ENCODE data around the gene RYR2. TPM values are rescaled to one million over a fixed set of nuclear protein-coding genes. Genes with fewer than 3 reads are reported as not detected.
A peak's percentile ranks its signal among the peaks of the same experiment; 100 is the strongest.

The RYR2 gene
- total and polyA plus RNA-seq, 2 experiments from 2014 or later = 0.50 to 0.95 TPM

- Histone ChIP-seq H4K20me1 (ENCODE audit: insufficient read depth, poor library complexity, severe bottlenecking) (no peaks in the 10 kb centered on the region), H3K9me2 (replicated peaks; ENCODE audit: insufficient read depth) (no peaks in the 10 kb centered on the region), H3K79me2 (no peaks in the 10 kb centered on the region), H3K4me2 (no peak overlapping the region), H3K27ac (no peak overlapping the region), H3K4me3 (no peak overlapping the region), H2AFZ (no peak overlapping the region), H3K9me3 (ENCODE audit: low read depth) (no peaks in the 10 kb centered on the region), H3K27me3 (no peaks in the 10 kb centered on the region), H3K4me1 (ENCODE audit: insufficient read depth) (no peaks in the 10 kb centered on the region), H3K36me3 (replicated peaks; ENCODE audit: insufficient read depth, low read depth) (no peaks in the 10 kb centered on the region)
- no peak for DNase-seq (ENCODE audit: low spot score)
- WGBS (ENCODE audit: low lambda C conversion rate, missing lambda C conversion rate) = 75% methylated on average over 5 of the region's 5 CpGs
- TF ChIP-seq, protein P1, sequence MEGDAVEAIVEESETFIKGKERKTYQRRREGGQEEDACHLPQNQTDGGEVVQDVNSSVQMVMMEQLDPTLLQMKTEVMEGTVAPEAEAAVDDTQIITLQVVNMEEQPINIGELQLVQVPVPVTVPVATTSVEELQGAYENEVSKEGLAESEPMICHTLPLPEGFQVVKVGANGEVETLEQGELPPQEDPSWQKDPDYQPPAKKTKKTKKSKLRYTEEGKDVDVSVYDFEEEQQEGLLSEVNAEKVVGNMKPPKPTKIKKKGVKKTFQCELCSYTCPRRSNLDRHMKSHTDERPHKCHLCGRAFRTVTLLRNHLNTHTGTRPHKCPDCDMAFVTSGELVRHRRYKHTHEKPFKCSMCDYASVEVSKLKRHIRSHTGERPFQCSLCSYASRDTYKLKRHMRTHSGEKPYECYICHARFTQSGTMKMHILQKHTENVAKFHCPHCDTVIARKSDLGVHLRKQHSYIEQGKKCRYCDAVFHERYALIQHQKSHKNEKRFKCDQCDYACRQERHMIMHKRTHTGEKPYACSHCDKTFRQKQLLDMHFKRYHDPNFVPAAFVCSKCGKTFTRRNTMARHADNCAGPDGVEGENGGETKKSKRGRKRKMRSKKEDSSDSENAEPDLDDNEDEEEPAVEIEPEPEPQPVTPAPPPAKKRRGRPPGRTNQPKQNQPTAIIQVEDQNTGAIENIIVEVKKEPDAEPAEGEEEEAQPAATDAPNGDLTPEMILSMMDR (IDR thresholded peaks at IDR 0.05; ENCODE audit: poor library complexity) = no peak
- TF ChIP-seq EZH2 (IDR thresholded peaks at IDR 0.05; ENCODE audit: borderline replicate concordance) = no peak
- no peak for TF ChIP-seq EZH2phosphoT487 (IDR thresholded peaks at IDR 0.05; ENCODE audit: low read depth, severe bottlenecking, unreplicated experiment)
These were observed 658.2 kb downstream of the RYR2 start for GRCh38 chr1:237700181-237700580.

DNA sequence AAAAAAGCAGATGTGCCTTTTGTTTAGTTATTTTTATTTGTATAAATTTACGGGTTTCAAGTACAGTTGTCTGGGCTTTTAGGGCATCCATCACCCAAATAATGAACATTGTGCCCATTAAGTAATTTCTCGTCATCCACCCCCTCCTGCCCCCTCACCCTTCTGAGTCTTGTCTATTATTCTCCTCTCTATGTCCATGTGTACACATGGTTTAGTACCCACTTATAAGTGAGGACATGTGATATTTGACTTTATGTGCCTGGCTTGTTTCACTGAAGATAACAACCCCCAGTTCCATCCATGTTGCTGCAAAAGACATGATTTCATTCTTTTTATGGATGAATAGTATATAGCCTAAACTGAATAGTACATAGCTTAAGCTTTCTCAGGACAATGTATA, 659.5 kb downstream of the RYR2 start:
- Histone ChIP-seq H3K36me3 (replicated peaks; ENCODE audit: insufficient read depth, low read depth) (no peaks in the 10 kb centered on the region), H2AFZ (no peak overlapping the region), H3K9me2 (replicated peaks; ENCODE audit: insufficient read depth) (no peaks in the 10 kb centered on the region), H3K9me3 (ENCODE audit: low read depth) (no peaks in the 10 kb centered on the region), H3K27me3 (no peaks in the 10 kb centered on the region), H3K79me2 (no peaks in the 10 kb centered on the region), H3K27ac (no peak overlapping the region), H3K4me3 (no peak overlapping the region), H3K4me2 (peak overlapping the region; percentile 5), H4K20me1 (ENCODE audit: insufficient read depth, poor library complexity, severe bottlenecking) (no peaks in the 10 kb centered on the region), H3K4me1 (ENCODE audit: insufficient read depth) (no peaks in the 10 kb centered on the region)
- 86% methylated on average over 2 of the region's 2 CpGs for WGBS (ENCODE audit: low lambda C conversion rate, missing lambda C conversion rate)
- no peak for TF ChIP-seq EZH2 (IDR thresholded peaks at IDR 0.05; ENCODE audit: borderline replicate concordance)
- TF ChIP-seq, protein P1 (IDR thresholded peaks at IDR 0.05; ENCODE audit: poor library complexity) = no peak
- no peak for TF ChIP-seq EZH2phosphoT487 (IDR thresholded peaks at IDR 0.05; ENCODE audit: low read depth, severe bottlenecking, unreplicated experiment)
- no peak for DNase-seq (ENCODE audit: low spot score)

- H3K4me1 ChIP-seq (ENCODE audit: insufficient read depth) = no peaks in the 10 kb centered on the region
- H3K27ac ChIP-seq = no peak overlapping the region
- H3K79me2 ChIP-seq = no peaks in the 10 kb centered on the region
- H3K4me2 ChIP-seq = peak overlapping the region; percentile 5
- no peaks in the 10 kb centered on the region for H4K20me1 ChIP-seq (ENCODE audit: insufficient read depth, poor library complexity, severe bottlenecking)
- TF ChIP-seq, protein P1 (IDR thresholded peaks at IDR 0.05; ENCODE audit: poor library complexity) = no peak
- TF ChIP-seq EZH2phosphoT487 (IDR thresholded peaks at IDR 0.05; ENCODE audit: low read depth, severe bottlenecking, unreplicated experiment) = no peak
- TF ChIP-seq EZH2 (IDR thresholded peaks at IDR 0.05; ENCODE audit: borderline replicate concordance) = no peak
- H3K9me2 ChIP-seq (replicated peaks; ENCODE audit: insufficient read depth) = no peaks in the 10 kb centered on the region
- no peak overlapping the region for H3K4me3 ChIP-seq
- no peaks in the 10 kb centered on the region for H3K27me3 ChIP-seq
- no peaks in the 10 kb centered on the region for H3K9me3 ChIP-seq (ENCODE audit: low read depth)
- no peak overlapping the region for H2AFZ ChIP-seq
- 67% methylated on average over 2 of the region's 2 CpGs for WGBS (ENCODE audit: low lambda C conversion rate, missing lambda C conversion rate)
- H3K36me3 ChIP-seq (replicated peaks; ENCODE audit: insufficient read depth, low read depth) = no peaks in the 10 kb centered on the region
- DNase-seq (ENCODE audit: low spot score) = no peak
These were observed 660.2 kb downstream of the RYR2 start for GRCh38 chr1:237702161-237702560.

DNA sequence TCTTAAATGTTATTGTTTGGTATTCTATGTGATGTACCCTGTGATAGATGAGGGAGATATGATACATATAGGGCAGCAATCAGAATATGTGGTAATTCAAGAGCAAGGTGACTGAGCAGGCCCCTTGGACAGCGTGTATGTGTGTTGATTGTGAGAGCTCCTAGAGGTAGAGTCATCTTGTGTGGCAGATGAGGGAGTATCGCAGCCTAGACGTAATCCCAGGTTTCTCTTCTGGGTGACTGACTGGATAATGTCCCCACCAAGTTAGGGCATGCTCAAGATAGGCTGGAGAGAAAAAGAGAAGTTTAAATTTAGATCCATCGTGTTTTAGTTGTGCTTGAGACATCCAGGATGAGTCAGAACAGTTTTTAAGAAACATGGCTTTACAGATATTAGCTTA, 663.5 kb downstream of the RYR2 start:
- Histone ChIP-seq H2AFZ (no peak overlapping the region), H3K79me2 (no peaks in the 10 kb centered on the region), H3K4me1 (ENCODE audit: insufficient read depth) (no peaks in the 10 kb centered on the region), H3K9me2 (replicated peaks; ENCODE audit: insufficient read depth) (no peaks in the 10 kb centered on the region), H3K9me3 (ENCODE audit: low read depth) (no peaks in the 10 kb centered on the region), H4K20me1 (ENCODE audit: insufficient read depth, poor library complexity, severe bottlenecking) (no peaks in the 10 kb centered on the region), H3K27me3 (no peaks in the 10 kb centered on the region), H3K36me3 (replicated peaks; ENCODE audit: insufficient read depth, low read depth) (no peaks in the 10 kb centered on the region), H3K4me2 (no peak overlapping the region), H3K27ac (no peak overlapping the region), H3K4me3 (no peak overlapping the region)
- WGBS (ENCODE audit: low lambda C conversion rate, missing lambda C conversion rate) = 90% methylated on average over 4 of the region's 4 CpGs
- no peak for DNase-seq (ENCODE audit: low spot score)
- no peak for TF ChIP-seq EZH2phosphoT487 (IDR thresholded peaks at IDR 0.05; ENCODE audit: low read depth, severe bottlenecking, unreplicated experiment)
- TF ChIP-seq EZH2 (IDR thresholded peaks at IDR 0.05; ENCODE audit: borderline replicate concordance) = no peak
- TF ChIP-seq, protein P1 (IDR thresholded peaks at IDR 0.05; ENCODE audit: poor library complexity) = no peak

All from hepatocyte (in vitro differentiated cells).